Hematopoietic multipotent progenitor cell (in vitro differentiated cells): ENCODE results near the gene S100A1. TPM values are rescaled to one million over a fixed set of nuclear protein-coding genes. Genes with fewer than 3 reads are reported as not detected.
"Not testable (repeated sequence)": the region's sequence is repeated elsewhere in the genome, so short reads cannot be mapped to it uniquely, and the experiment has no call there.

Experiments used
- DNase-seq, 3 donors: peaks; one replicate each; pipeline ENCODE4 v3.0.0-alpha.2; 2011 to 2015; ENCODE audit warnings: low read depth in 2 of 3, low spot score in 2 of 3
- total RNA-seq: library from RNA; depleted of rRNA; stranded (reverse); fragments of >200 nt; gene quantifications from one replicate; pipeline ENCODE4 v1.2.3, GENCODE V29; 2012

The S100A1 gene
- 0.54 TPM for total RNA-seq

DNA sequence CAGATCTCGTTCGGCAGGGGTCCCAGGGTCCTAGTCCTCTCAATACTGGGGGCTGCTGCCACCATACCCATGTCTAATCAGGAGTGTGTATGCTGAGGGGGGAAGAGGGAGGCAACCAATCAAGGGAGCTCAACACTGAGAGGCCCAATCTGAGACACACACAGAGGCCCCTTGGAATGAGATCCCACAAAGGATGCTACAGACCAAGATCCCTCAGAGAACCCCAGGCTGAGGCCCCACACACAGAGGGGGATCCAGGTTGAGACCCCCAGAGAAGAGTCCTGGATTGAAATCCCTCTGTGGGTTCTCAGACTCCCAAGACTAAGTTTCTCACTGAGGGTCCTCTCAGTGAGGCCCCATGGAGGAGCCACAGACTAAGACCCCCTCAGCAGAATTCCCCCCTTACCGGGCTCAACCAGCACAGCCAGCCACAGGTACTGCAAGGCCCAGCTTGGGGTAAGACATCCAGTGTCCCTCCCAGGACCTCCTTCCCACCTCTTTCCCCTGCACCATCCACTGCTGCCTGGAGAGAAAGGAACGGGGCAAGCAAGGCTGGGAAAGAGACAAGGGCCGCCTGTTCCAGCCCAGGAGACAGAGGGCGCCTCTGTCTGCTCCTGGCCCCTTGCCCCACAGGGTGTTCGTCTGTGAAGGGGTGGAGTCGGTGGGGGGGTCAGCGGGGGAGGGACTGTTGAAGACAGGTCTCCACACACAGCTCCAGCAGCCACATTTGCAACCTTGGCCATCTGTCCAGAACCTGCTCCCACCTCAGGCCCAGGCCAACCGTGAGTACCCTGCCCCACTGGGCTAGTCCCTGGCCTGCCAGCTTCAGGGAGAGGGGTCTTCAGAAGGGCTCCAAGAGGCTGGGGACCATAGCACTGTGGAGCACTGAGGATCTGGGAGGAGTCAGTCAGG lies at the start of gene S100A1:
S100A1 (plus strand) TSS at position 720 of the 912 bp plus-strand sequence. CDS start 2,088 bp downstream, outside the sequence.
- no peak for DNase-seq

DNA sequence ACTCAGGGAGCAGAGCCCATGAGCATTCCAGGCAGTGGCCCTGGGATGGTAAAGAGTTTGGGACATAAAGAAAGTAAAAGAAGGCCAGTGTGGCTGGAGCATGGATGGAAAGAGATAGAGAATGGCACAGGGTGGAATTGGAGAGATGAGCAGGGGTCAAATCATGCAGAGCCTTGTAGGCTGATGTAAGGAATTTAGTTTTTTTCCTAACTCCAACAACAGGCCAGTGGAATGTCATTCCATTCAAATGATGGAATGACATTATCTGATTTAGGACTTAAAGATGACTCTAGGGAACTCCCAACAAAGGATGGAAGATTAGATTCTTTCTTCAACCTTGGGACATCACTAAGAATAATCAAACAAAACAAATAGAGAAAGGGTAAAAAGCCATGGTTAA lies 49.7 kb upstream of the S100A1 start:
- no peak for DNase-seq

DNA sequence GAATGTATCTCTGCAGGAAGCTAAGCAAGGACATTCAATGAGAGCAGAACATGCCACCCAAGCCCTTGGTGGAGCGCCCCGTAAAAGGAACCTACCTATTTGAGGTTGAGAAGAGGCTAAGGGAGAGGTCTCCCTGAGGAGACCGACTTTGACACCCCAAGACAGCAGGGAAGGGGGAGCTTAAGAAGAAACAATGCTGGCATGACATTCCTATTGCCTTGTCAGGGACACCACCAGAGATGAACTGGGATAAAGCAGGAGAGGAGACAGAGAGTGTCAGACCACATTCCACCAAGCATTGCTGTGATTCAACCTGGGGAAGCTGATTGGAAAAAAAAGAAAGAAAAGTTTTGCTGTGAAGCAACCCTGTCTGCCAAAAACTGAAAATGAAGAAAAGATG lies 49.3 kb upstream of the S100A1 start:
- no peak for DNase-seq

DNA sequence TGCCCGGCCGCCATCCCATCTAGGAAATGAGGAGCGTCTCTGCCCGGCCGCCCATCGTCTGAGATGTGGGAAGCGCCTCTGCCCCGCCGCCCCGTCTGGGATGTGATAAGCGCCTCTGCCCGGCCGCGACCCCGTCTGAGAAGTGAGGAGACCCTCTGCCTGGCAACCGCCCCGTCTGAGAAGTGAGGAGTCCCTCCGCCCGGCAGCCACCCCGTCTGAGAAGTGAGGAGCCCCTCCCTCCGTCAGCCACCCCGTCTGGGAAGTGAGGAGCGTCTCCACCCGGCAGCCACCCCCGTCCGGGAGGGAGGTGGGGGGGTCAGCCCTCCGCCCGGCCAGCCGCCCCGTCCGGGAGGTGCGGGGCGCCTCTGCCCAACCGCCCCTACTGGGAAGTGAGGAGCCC lies 45.4 kb upstream of the S100A1 start:
- DNase-seq = not testable (repeated sequence)

DNA sequence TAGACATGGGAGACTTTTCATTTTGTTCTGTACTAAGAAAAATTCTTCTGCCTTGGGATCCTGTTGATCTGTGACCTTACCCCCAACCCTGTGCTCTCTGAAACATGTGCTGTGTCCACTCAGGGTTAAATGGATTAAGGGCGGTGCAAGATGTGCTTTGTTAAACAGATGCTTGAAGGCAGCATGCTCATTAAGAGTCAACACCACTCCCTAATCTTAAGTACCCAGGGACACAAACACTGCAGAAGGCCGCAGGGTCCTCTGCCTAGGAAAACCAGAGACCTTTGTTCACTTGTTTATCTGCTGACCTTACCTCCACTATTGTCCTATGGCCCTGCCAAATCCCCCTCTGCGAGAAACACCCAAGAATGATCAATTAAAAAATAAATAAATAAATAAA lies 44.7 kb upstream of the S100A1 start:
- not testable (repeated sequence) for DNase-seq

DNA sequence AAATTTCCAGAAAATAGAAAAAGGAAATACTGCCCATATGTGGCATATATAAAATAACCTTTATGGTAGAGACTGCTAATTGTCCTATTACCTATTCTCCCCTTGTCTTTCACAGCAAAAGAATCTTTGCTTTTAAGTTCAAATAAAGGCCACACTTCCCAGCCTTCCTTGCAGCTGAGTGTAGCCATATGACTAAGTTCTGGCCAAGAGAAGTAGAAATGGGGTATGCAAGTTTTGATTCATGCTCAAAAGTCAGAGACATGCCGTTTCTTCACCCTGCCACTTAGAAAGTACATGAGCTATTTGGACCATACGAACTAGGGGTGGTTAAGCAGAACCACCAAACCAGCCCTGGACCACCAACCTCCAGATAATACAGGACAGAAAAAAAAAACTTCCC lies 44.3 kb upstream of the S100A1 start:
- no peak for DNase-seq

DNA sequence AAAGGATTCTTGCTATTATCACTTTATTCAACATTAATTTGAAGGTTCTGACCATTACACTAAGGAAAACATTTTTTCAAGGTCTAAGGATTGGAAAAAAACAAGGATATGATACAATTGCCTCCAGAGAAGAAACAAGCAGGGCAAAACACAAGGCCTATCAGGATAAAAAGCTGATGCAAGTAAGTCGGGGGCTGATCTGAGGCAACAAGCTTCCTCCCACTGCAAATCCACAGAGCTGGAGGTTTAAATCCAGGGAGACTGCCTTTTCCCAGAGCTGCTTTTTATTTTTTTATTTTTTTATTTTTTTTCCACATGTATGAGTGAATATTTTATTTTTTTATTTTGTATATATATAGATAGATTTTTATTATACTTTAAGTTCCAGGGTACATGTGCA lies 43.2 kb upstream of the S100A1 start:
- DNase-seq = no peak

DNA sequence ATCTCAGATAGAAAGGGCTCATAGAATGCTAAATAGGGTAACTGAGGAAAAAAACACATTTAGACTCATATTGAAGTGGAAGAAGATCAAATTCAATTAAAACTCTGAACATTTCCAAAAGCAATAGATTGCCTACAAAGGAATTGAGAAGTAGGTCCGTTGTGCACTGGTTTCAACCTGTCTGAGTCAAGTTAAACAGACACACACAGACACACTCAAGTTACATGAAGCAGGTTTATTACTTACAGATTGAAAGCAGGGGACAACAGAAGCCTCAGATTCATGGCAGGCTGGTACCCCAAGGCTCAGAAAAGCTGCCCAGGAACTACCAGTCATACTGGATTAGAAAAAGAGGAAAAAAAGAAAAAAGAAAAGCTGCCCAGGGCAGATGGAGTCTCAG lies 41.9 kb upstream of the S100A1 start:
- DNase-seq = no peak

DNA sequence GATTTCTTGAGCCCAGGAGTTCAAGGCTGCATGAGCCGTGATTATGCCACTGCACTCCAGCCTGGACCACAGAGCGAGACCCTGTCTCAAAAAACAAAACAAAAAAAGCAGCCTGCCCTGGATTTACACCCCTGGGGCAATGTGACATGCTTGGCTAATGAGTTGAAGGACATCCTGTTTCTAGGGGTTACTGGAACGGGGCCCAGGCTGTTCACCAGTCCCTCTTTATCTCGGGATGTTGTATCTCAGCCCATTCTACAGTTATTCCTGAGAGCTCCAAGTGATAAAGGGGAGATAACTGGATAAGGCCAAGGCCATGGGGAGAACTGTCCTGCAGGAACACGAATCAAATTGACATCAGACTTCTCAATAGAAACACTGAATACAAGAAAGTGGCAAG lies 40.9 kb upstream of the S100A1 start:
- no peak for DNase-seq

DNA sequence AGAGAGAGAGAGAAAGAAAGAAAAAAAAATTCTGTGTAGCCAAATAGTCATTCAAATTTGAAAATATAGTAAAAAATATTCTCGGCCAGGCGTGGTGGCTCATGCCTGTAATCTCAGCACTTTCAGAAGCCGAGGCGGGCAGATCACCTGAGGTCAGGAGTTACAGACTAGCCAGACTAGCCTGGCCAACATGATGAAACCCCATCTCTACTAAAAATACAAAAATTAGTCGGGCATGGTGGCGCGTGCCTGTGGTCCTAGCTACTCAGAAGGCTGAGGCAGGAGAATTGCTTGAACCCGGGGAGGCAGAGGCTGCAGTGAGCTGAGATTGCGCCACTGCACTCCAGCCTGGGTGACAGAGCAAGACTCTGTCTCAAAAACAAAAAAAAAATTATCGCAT lies 40.2 kb upstream of the S100A1 start:
- not testable (repeated sequence) for DNase-seq

DNA sequence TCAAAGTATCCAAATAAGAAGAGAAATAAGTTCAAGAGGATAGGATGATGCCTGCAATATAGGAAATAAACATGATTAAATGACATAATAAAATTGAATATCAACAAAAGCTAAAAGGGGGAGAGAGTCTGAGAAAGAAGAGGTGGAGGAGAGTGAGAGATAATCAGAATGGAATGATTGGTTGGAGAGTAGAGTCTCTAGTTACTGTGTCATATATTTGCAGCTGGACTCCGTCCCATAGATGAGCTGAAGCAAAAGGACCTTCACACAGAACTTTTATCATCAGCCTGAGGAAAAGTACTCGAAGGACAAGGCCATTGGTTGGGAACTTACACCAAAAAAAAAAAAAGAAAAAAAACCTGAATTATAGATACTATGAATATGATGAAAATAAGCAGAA lies 39.8 kb upstream of the S100A1 start:
- DNase-seq = no peak

DNA sequence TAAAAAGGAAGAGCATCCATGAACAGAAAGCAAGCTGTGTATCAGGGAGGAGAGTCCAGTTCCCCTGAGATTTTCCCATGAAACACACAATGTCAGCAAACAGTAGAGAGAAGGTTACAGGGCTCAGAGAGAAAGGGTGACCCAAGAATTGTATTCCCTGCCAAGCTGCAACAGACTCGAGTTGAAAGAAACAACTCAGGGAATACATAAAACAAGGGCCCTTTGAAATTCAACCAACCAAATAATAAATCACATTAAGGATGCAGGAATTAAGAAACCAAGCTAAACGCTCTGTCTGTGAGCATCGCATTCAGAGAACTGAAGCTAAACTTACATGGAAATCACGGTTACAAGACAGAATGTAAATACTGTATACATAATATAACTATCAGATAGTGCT lies 35.5 kb upstream of the S100A1 start:
- DNase-seq = no peak

DNA sequence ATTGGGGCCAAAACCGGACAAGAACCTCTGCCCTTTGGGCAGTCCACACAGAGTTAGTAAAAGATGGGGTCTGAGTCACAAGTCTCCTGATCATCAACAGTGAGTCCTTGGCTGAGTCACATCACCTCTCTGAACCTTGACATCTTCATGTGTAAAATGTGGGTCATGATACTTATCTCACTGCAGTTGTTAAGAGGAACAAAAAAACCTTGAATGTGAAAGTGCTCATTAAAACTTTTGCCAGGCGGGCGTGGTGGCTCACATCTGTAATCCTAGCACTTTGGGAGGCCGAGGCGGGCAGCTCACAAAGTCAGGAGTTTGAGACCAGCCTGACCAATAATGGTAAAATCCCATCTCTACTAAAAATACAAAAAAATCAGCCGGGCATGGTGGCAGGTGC lies 31.0 kb upstream of the S100A1 start:
- no peak for DNase-seq

DNA sequence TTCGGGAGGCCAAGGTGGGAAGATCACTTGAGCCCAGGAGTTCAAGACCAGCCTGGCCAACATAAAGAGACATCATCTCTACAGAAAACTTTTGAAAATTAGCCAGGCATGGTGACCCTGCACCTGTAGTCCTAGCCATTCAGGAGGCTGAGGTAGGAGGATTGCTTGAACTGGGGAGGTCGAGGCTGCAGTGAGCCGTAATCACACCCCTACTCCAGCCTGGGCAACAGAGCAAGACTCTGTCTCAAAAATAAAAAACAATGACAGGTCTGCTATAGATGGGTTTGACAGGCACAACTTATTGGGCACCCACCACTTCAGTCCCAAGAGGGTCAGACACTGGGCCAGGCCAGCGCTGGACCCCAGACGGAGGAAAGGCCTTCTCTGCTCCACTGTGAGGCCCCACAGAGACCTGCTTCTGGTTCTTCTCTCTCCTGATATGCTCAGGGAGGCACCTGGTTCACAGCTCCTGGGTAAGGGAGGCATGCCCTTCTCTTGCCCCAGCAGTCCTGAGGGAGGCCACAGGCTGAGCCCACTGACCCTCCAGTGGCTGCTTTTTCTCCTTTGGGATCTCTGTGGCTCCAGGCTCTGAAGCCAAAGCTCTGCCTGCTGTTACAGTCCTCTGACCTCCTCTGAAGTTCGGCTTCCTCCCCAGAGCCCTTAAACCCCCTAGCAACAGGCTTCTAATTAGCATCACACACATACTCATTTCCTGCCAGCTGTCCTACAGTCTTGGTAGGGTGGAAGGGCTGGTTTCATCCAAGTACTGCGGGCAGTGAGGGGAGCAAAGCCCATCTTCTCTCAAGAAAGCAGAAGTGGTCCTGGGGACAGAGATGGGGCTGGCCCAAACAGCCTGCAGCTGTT lies 29.7 kb upstream of the S100A1 start:
- peak in 2 of 3 donors; percentile 90 to 97 for DNase-seq

DNA sequence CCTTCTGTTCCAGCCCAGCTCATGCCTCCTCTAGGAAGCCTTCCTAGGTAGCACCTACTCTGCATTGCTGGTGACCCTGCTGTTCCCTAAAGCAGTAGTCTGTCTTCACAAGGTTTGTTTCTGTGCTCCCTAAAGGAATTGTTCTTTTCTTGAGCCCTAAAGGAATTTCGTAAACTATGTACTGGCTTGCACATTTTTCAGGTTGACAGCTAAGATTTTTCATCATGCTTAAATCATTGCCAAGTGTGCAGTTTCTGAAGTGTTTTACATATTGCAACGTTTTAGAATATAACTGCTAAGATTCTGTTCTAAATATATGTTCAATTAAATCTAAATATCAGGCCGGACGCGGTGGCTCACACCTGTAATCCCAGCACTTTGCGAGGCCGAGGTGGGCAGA lies 28.4 kb upstream of the S100A1 start:
- no peak for DNase-seq

DNA sequence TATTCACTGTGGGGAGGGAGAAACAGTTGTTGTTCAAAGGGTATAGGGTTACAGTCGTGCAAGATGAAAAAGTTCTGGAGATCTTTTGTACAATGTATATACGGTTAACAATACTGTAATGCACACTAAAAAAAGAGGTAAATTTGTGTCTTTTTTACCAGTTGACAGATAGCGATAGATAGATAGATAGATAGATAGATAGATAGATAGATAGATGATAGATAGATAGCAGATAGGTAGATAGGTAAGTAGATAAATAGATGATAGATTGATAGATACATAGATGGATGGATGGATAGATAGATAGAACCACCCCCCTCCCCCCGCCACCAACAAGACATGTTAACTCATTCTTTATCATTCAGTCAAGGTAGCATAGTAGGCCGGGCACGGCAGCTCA lies 25.5 kb upstream of the S100A1 start:
- no peak for DNase-seq

DNA sequence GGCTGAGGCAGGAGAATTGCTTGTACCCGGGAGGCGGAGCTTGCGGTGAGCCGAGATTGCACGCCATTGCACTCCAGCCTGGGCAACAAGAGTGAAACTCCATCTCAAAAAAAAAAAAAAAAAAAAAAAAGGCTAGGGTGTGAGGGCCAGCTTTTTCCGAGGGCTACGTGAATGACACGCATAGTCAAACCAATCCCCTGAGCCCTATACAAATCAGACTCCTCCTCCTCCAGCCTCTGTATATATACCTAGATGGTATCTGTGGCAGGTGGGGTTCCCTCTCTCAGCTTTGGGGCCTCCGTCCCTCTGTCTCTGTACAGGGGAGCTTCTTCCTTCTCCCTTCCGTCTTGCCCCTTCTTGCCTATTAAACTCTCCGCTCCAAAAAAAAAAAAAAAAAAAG lies 22.0 kb upstream of the S100A1 start:
- no peak for DNase-seq

DNA sequence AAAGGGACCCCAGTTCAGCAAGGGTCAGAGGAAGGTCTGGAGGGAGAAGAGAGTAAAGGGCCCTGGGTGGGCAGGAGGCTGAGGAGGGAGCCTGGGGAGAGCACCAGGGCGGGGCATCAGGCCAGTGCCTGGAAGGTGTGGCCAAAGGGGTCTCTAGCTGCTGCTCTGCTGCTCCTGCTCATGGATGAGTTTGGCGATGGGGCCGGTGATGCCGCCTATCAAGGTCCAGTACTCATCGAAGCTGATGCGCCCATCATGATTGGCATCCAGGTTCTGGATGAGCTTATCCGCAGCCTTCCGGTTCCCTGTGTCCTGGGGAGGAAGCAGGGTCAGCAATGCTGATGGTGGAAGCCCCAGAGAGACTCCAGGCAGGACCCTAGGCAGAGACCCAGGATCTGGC lies 20.9 kb upstream of the S100A1 start:
- no peak for DNase-seq

DNA sequence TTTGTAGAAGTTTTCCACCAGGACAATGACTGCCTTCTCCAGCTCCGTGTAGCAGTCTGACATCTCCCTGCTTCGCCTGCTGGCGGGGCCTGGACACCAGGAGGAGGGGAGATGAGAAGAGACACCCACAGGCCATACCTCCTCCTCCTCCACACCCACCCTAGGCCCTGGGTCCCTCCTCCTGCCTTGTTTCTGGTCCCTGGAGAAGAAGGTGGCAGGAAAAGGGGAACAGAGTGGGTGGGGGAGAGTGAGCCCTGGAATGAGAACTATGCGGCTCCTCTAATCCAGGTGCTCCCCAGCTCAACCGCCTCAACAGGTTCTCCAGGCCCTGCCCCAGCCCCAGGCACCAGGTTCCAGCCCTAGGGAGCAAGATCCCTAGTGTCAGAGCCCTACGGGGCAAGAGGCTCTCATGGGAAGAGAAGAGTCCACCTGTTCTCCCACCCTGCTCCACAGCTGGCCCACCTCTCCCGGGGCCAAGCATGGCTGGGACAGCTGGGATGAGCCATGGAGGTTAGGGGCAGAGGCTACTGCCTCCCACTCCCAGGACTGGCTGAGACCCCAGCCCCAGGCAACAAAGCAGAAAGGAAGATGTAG lies 20.0 kb upstream of the S100A1 start:
- no peak for DNase-seq

DNA sequence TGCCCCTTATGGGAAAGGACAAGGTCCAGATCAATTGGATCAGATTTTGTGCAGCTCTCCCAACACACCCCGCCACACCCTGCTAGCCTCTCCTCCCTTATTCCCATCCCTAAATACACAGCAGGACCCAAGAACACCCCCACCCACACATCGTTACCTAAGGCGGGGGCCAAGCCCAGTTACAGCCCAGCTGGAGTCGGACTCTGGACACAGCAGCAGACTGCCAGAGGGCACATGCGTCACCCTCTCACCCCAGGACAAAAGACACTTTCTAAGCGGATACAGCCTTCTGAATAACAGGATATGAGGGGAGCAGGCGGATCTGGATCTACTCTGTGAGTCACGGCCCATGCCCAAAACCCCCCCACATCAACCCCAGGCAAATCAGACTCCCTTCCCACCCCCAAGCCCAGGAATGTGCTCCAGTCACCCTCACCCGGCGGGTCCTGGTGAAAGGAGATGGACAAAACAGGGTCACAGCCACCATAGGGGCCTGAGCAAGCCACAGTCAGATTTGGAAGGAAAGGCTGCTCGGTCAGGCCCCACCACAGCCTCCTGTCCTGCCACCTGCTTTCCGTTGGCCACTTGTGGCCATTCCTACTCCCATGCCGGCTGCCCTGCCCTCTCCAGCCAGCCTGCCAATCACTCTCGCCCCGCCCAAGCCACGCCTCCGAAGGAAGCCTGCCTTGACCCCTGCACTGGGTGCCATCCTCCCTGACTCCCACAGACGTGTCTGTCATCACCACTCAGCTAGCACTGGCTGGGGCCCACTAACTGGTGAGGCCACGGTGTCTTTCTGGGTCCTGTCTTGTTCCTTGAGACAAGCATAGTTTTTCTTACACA lies 19.3 kb upstream of the S100A1 start:
- DNase-seq = no peak

DNA sequence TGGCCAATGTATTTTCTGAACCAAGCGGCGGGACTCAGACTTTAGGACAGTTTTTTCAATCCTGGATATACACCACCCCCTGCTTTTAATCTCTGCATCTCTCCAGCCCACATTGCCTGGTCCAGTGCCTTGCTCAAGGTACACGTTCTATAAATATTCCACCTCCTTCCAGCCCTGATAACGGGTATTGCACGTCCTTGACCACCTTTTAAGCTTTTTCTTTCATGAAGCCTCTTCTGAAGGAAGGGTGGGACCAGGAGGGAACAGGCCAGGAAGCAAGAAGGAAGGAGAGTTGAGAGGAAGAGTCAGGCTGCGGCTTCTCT lies 18.7 kb upstream of the S100A1 start:
- DNase-seq = no peak
